Activated CD4-positive, alpha-beta memory T cell treated with anti-CD3 and anti-CD28 coated beads, Interleukin-2, amount 10 ng/mL, durations not matched to agents 7 days and 5 days (primary cell): ENCODE data around the gene GYS2. TPM values are rescaled to one million over a fixed set of nuclear protein-coding genes. Genes with fewer than 3 reads are reported as not detected.
"Not testable (repeated sequence)": the region's sequence is repeated elsewhere in the genome, so short reads cannot be mapped to it uniquely, and the experiment has no call there.

Experiments used
- CTCF ChIA-PET: fragments of 350-600 bp; sonication (Branson Sonifier 250); formaldehyde crosslinking; loops from one replicate; lab custom pipeline; 2021; ENCODE audit warnings: antibody characterized with exemption, inconsistent platforms; lab: Charles Lee
- POLR2A ChIA-PET: fragments of 350-600 bp; sonication (Branson Sonifier 250); formaldehyde crosslinking; loops from one replicate; lab custom pipeline; 2021; ENCODE audit warnings: antibody characterized with exemption; lab: Charles Lee
- DNase-seq: peaks from one replicate; pipeline ENCODE4 v3.0.0-alpha.2; 2020
- H3K27ac Mint-ChIP-seq: one replicate; pipeline ENCODE4 v1.8.0; 2021; ENCODE audit warnings: mild to moderate bottlenecking, mixed read lengths
- H3K27me3 Mint-ChIP-seq: one replicate; pipeline ENCODE4 v1.8.0; 2021; ENCODE audit warnings: mixed read lengths
- H3K36me3 Mint-ChIP-seq: one replicate; pipeline ENCODE4 v1.8.0; 2021; ENCODE audit warnings: low read depth, mixed read lengths
- H3K4me1 Mint-ChIP-seq: one replicate; pipeline ENCODE4 v1.8.0; 2021; ENCODE audit warnings: mixed read lengths
- H3K4me3 Mint-ChIP-seq: one replicate; pipeline ENCODE4 v1.8.0; 2021; ENCODE audit warnings: mild to moderate bottlenecking, mixed read lengths
- H3K9me3 Mint-ChIP-seq: one replicate; pipeline ENCODE4 v1.8.0; 2021; ENCODE audit warnings: mixed read lengths
- total RNA-seq, 2 experiments: library from RNA; stranded (reverse); gene quantifications; one replicate each; pipeline ENCODE4 v1.2.3, GENCODE V29; 2021

The GYS2 gene
- total RNA-seq: not detected

- Mint-ChIP-seq H3K4me1 (no peaks in the 10 kb centered on the region), H3K4me3 (no peak within 1 kb of the TSS), H3K36me3 (no peaks in the 10 kb centered on the region), H3K27ac (no peak within 1 kb of the TSS), H3K27me3 (peaks cover 3% of the 10 kb centered on the region), H3K9me3 (no peaks in the 10 kb centered on the region)
- POLR2A ChIA-PET: no interaction called here
- CTCF ChIA-PET: interaction anchor here (0.9 to 1.6 kb wide), 2 partner anchors 9 to 76 kb away, joined by 3 to 5 read pairs; no protein-coding TSS in a partner anchor
- DNase-seq: no peak
Measured at GRCh38 chr12:21604245-21605101, at the start of gene GYS2. GYS2 (minus strand) TSS chr12:21604847; CDS start chr12:21604592, 255 bp downstream.

- no peaks in the 10 kb centered on the region for H3K9me3 Mint-ChIP-seq
- no peak for DNase-seq
- POLR2A ChIA-PET: interaction anchor here (1.1 to 2.3 kb wide), 6 partner anchors 9 to 151 kb away, joined by 3 to 16 read pairs (median 6); partner anchors contain the start of genes GOLT1B and RECQL
- no peak overlapping the region for H3K4me3 Mint-ChIP-seq
- CTCF ChIA-PET: interaction anchor here (1.5 kb wide), 1 partner anchor 29 kb away, joined by 5 read pairs; no protein-coding TSS in a partner anchor
- H3K36me3 Mint-ChIP-seq: peaks cover 86% of the 10 kb centered on the region
- no peaks in the 10 kb centered on the region for H3K27me3 Mint-ChIP-seq
- peaks cover 80% of the 10 kb centered on the region for H3K4me1 Mint-ChIP-seq
- no peak overlapping the region for H3K27ac Mint-ChIP-seq
Measured at GRCh38 chr12:21651821-21652220, 47.2 kb upstream of the GYS2 start.

GRCh38 chr12:21650997-21651396 is 46.4 kb upstream of the GYS2 start:
- ChIA-PET POLR2A (interaction anchor here (1.8 to 2.3 kb wide), 2 partner anchors 8 to 150 kb away, joined by 6 to 16 read pairs; partner anchors contain the start of genes GOLT1B and RECQL), CTCF (no interaction called here)
- Mint-ChIP-seq H3K36me3 (peaks cover 85% of the 10 kb centered on the region), H3K4me3 (no peak overlapping the region), H3K4me1 (peaks cover 80% of the 10 kb centered on the region), H3K27me3 (no peaks in the 10 kb centered on the region), H3K9me3 (no peaks in the 10 kb centered on the region), H3K27ac (peak overlapping the region; percentile 30)
- no peak for DNase-seq

- Mint-ChIP-seq H3K36me3 (peaks cover 81% of the 10 kb centered on the region), H3K27ac (no peak overlapping the region), H3K4me1 (peaks cover 78% of the 10 kb centered on the region), H3K4me3 (no peak overlapping the region), H3K9me3 (no peaks in the 10 kb centered on the region), H3K27me3 (no peaks in the 10 kb centered on the region)
- ChIA-PET CTCF (interaction anchor here (1.2 kb wide), 1 partner anchor 198 kb away, joined by 3 read pairs; no protein-coding TSS in a partner anchor), POLR2A (interaction anchor here (1.4 to 4.4 kb wide), 2 partner anchors 9 to 148 kb away, joined by 5 to 50 read pairs; partner anchors contain the start of genes GOLT1B, LDHB and RECQL)
- DNase-seq: no peak
Measured at GRCh38 chr12:21649034-21649433, 44.4 kb upstream of the GYS2 start.

- H3K36me3 Mint-ChIP-seq: peaks cover 82% of the 10 kb centered on the region
- no peaks in the 10 kb centered on the region for H3K9me3 Mint-ChIP-seq
- no peak overlapping the region for H3K27ac Mint-ChIP-seq
- H3K4me1 Mint-ChIP-seq: peaks cover 79% of the 10 kb centered on the region
- H3K4me3 Mint-ChIP-seq: no peak overlapping the region
- ChIA-PET POLR2A (interaction anchor here (1.4 to 4.4 kb wide), 2 partner anchors 9 to 147 kb away, joined by 5 to 50 read pairs; partner anchors contain the start of genes GOLT1B, LDHB and RECQL), CTCF (no interaction called here)
- H3K27me3 Mint-ChIP-seq: no peaks in the 10 kb centered on the region
- no peak for DNase-seq
Measured at GRCh38 chr12:21648378-21648777, 43.7 kb upstream of the GYS2 start.

GRCh38 chr12:21647179-21647578 is 42.5 kb upstream of the GYS2 start:
- ChIA-PET POLR2A (interaction anchor here (1.2 to 4.4 kb wide), 4 partner anchors 8 to 146 kb away, joined by 3 to 50 read pairs (median 8); partner anchors contain the start of genes GOLT1B, LDHB and RECQL), CTCF (interaction anchor here (1.0 kb wide), 1 partner anchor 52 kb away, joined by 3 read pairs; no protein-coding TSS in a partner anchor)
- DNase-seq: no peak
- peaks cover 84% of the 10 kb centered on the region for H3K36me3 Mint-ChIP-seq
- no peak overlapping the region for H3K27ac Mint-ChIP-seq
- no peak overlapping the region for H3K4me3 Mint-ChIP-seq
- H3K9me3 Mint-ChIP-seq: no peaks in the 10 kb centered on the region
- peaks cover 77% of the 10 kb centered on the region for H3K4me1 Mint-ChIP-seq
- H3K27me3 Mint-ChIP-seq: no peaks in the 10 kb centered on the region

GRCh38 chr12:21645041-21645500 is 40.4 kb upstream of the GYS2 start:
- ChIA-PET POLR2A (interaction anchor here (3.0 kb wide), 1 partner anchor 13 kb away, joined by 23 read pairs; the partner anchor contains the start of gene LDHB), CTCF (interaction anchor here (3.7 kb wide), 1 partner anchor 35 kb away, joined by 12 read pairs; no protein-coding TSS in a partner anchor)
- not testable (repeated sequence) for DNase-seq, H3K9me3 Mint-ChIP-seq, H3K27me3 Mint-ChIP-seq, H3K4me3 Mint-ChIP-seq
- H3K4me1 Mint-ChIP-seq: peaks cover 70% of the 10 kb centered on the region
- peaks cover 82% of the 10 kb centered on the region for H3K36me3 Mint-ChIP-seq
- H3K27ac Mint-ChIP-seq: peak overlapping the region; percentile 42

- no peak for DNase-seq
- Mint-ChIP-seq H3K4me1 (peaks cover 68% of the 10 kb centered on the region), H3K4me3 (no peak overlapping the region), H3K36me3 (peaks cover 80% of the 10 kb centered on the region), H3K9me3 (no peaks in the 10 kb centered on the region), H3K27ac (no peak overlapping the region), H3K27me3 (no peaks in the 10 kb centered on the region)
- POLR2A ChIA-PET: interaction anchor here (0.7 to 3.0 kb wide), 2 partner anchors 8 to 13 kb away, joined by 3 to 23 read pairs; partner anchors contain the start of gene LDHB
- CTCF ChIA-PET: interaction anchor here (0.6 to 3.7 kb wide), 2 partner anchors 36 to 1082 kb away, joined by 3 to 12 read pairs; no protein-coding TSS in a partner anchor
Measured at GRCh38 chr12:21644516-21644915, 39.9 kb upstream of the GYS2 start.

GRCh38 chr12:21643758-21644157 is 39.1 kb upstream of the GYS2 start:
- Mint-ChIP-seq H3K27ac (peak overlapping the region; percentile 20), H3K36me3 (peaks cover 82% of the 10 kb centered on the region), H3K4me1 (peaks cover 68% of the 10 kb centered on the region), H3K4me3 (no peak overlapping the region), H3K27me3 (no peaks in the 10 kb centered on the region), H3K9me3 (no peaks in the 10 kb centered on the region)
- CTCF ChIA-PET: interaction anchor here (3.7 kb wide), 1 partner anchor 36 kb away, joined by 12 read pairs; no protein-coding TSS in a partner anchor
- DNase-seq: no peak
- POLR2A ChIA-PET: interaction anchor here (0.7 to 3.0 kb wide), 3 partner anchors 8 to 14 kb away, joined by 3 to 23 read pairs (median 6); partner anchors contain the start of gene LDHB

- ChIA-PET POLR2A (interaction anchor here (0.9 to 3.0 kb wide), 3 partner anchors 9 to 15 kb away, joined by 5 to 23 read pairs (median 6); partner anchors contain the start of gene LDHB), CTCF (interaction anchor here (3.7 kb wide), 1 partner anchor 37 kb away, joined by 12 read pairs; no protein-coding TSS in a partner anchor)
- H3K4me3 Mint-ChIP-seq: no peak overlapping the region
- peaks cover 62% of the 10 kb centered on the region for H3K4me1 Mint-ChIP-seq
- H3K36me3 Mint-ChIP-seq: peaks cover 80% of the 10 kb centered on the region
- H3K27ac Mint-ChIP-seq: peak overlapping the region; percentile 20
- no peaks in the 10 kb centered on the region for H3K9me3 Mint-ChIP-seq
- DNase-seq: no peak
- H3K27me3 Mint-ChIP-seq: no peaks in the 10 kb centered on the region
Measured at GRCh38 chr12:21642707-21643389, 38.2 kb upstream of the GYS2 start.

GRCh38 chr12:21638054-21638891 is 33.6 kb upstream of the GYS2 start:
- POLR2A ChIA-PET: interaction anchor here (1.3 to 1.5 kb wide), 3 partner anchors 9 to 17 kb away, joined by 3 to 5 read pairs (median 4); no protein-coding TSS in a partner anchor
- CTCF ChIA-PET: no interaction called here
- Mint-ChIP-seq H3K9me3 (no peaks in the 10 kb centered on the region), H3K4me1 (peaks cover 30% of the 10 kb centered on the region), H3K4me3 (no peak overlapping the region), H3K36me3 (peaks cover 83% of the 10 kb centered on the region), H3K27ac (no peak overlapping the region), H3K27me3 (no peaks in the 10 kb centered on the region)
- DNase-seq: no peak
